ENCODE results near the gene CLIC6. TPM values are rescaled to one million over a fixed set of nuclear protein-coding genes. Genes with fewer than 3 reads are reported as not detected.
"Not testable (repeated sequence)": the region's sequence is repeated elsewhere in the genome, so short reads cannot be mapped to it uniquely, and the experiment has no call there.

Gene CLIC6
- total RNA-seq, 1 donor from 2014 or later, result 0.16 TPM

- intact Hi-C loops (cut with micrococcal nuclease), result no loop called here
Measured at GRCh38 chr21:34651642-34652041, 17.2 kb upstream of the CLIC6 start.

GRCh38 chr21:34653522-34653921 is 15.3 kb upstream of the CLIC6 start:
- intact Hi-C loops (cut with micrococcal nuclease), result no loop called here

- intact Hi-C loops (cut with micrococcal nuclease), result no loop called here
Measured at GRCh38 chr21:34661848-34662247, 6.9 kb upstream of the CLIC6 start.

- intact Hi-C loops (cut with micrococcal nuclease), result no loop called here
Measured at GRCh38 chr21:34667761-34668160, 1.0 kb upstream of the CLIC6 start.

GRCh38 chr21:34669149-34669879 is 520 bp downstream of the CLIC6 start:
- intact Hi-C loops (cut with micrococcal nuclease), result no loop called here

- intact Hi-C loops (cut with micrococcal nuclease), result not testable (repeated sequence)
Measured at GRCh38 chr21:34669880-34670219, 1.1 kb downstream of the CLIC6 start.

GRCh38 chr21:34670220-34670961 is 1.6 kb downstream of the CLIC6 start:
- intact Hi-C loops (cut with micrococcal nuclease), result no loop called here

GRCh38 chr21:34670962-34671348 is 2.2 kb downstream of the CLIC6 start:
- intact Hi-C loops (cut with micrococcal nuclease), result no loop called here

- intact Hi-C loops (cut with micrococcal nuclease), result no loop called here
Measured at GRCh38 chr21:34671462-34671861, 2.7 kb downstream of the CLIC6 start.

- intact Hi-C loops (cut with micrococcal nuclease), result no loop called here
Measured at GRCh38 chr21:34671891-34672290, 3.1 kb downstream of the CLIC6 start.

GRCh38 chr21:34673006-34673405 is 4.2 kb downstream of the CLIC6 start:
- intact Hi-C loops (cut with micrococcal nuclease), result no loop called here

GRCh38 chr21:34674468-34674867 is 5.7 kb downstream of the CLIC6 start:
- intact Hi-C loops (cut with micrococcal nuclease), result no loop called here

GRCh38 chr21:34675871-34676270 is 7.1 kb downstream of the CLIC6 start:
- intact Hi-C loops (cut with micrococcal nuclease), result no loop called here

- intact Hi-C loops (cut with micrococcal nuclease), result no loop called here
Measured at GRCh38 chr21:34679051-34679450, 10.3 kb downstream of the CLIC6 start.

- intact Hi-C loops (cut with micrococcal nuclease), result no loop called here
Measured at GRCh38 chr21:34684174-34684876, 15.5 kb downstream of the CLIC6 start.

GRCh38 chr21:34687065-34687464 is 18.3 kb downstream of the CLIC6 start:
- intact Hi-C loops (cut with micrococcal nuclease), result no loop called here

- intact Hi-C loops (cut with micrococcal nuclease), result no loop called here
Measured at GRCh38 chr21:34687745-34688144, 19.0 kb downstream of the CLIC6 start.

GRCh38 chr21:34688145-34688544 is 19.4 kb downstream of the CLIC6 start:
- intact Hi-C loops (cut with micrococcal nuclease), result no loop called here

- intact Hi-C loops (cut with micrococcal nuclease), result no loop called here
Measured at GRCh38 chr21:34688715-34689114, 19.9 kb downstream of the CLIC6 start.

- intact Hi-C loops (cut with micrococcal nuclease), result loop anchor here (5.0 kb wide), 1 partner anchor 712 kb away; no protein-coding TSS in a partner anchor
Measured at GRCh38 chr21:34690041-34690792, 21.4 kb downstream of the CLIC6 start.

- intact Hi-C loops (cut with micrococcal nuclease), result loop anchor here (5.0 kb wide), 1 partner anchor 712 kb away; no protein-coding TSS in a partner anchor
Measured at GRCh38 chr21:34690793-34691175, 22.0 kb downstream of the CLIC6 start.
